ENCODE data around the gene SEMA4G.

DNA sequence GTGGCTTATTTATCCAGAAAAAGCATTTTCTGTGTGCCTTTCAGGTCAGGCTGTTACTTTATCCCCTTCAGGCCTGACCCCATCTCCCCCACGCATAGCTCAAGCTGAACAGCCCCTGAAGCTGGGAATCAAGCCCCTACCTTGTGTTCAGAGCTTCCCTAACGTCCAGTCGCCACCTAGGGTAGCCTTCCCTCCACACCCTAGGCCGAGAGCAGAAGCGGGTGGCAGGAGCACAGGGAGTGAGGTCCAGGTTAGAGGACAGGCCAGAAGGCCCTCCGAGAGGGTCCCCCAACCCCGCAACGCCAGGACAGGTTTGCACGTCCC lies 479 bp upstream of the SEMA4G start:
- TF ChIP-seq, protein P1, sequence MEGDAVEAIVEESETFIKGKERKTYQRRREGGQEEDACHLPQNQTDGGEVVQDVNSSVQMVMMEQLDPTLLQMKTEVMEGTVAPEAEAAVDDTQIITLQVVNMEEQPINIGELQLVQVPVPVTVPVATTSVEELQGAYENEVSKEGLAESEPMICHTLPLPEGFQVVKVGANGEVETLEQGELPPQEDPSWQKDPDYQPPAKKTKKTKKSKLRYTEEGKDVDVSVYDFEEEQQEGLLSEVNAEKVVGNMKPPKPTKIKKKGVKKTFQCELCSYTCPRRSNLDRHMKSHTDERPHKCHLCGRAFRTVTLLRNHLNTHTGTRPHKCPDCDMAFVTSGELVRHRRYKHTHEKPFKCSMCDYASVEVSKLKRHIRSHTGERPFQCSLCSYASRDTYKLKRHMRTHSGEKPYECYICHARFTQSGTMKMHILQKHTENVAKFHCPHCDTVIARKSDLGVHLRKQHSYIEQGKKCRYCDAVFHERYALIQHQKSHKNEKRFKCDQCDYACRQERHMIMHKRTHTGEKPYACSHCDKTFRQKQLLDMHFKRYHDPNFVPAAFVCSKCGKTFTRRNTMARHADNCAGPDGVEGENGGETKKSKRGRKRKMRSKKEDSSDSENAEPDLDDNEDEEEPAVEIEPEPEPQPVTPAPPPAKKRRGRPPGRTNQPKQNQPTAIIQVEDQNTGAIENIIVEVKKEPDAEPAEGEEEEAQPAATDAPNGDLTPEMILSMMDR (conservative IDR thresholded peaks at IDR 0.05; ENCODE audit: low read length), result no peak
- TF ChIP-seq EZH2phosphoT487 (IDR thresholded peaks at IDR 0.05; ENCODE audit: borderline replicate concordance), result no peak
